ENCODE data around the gene PCBP3.

GRCh38 chr21:45637883-45638282, 5.6 kb upstream of the PCBP3 start:
- TF ChIP-seq CTCF (conservative IDR thresholded peaks at IDR 0.05) = no peak
- TF ChIP-seq EZH2 (IDR thresholded peaks at IDR 0.05; ENCODE audit: low read depth) = no peak
